Measurements from ENCODE around the gene EPB41. TPM values are rescaled to one million over a fixed set of nuclear protein-coding genes. Genes with fewer than 3 reads are reported as not detected.

The EPB41 gene
- 12.3 and 32.7 TPM in 2 replicates for total RNA-seq

GRCh38 chr1:28914228-28915030 lies at the start of gene EPB41:
Gene EPB41, plus strand, starts transcription at chr1:28914569. Its CDS starts 72,869 bp downstream, at chr1:28987438.

GRCh38 chr1:29123887-29124365 lies 209.6 kb downstream of the EPB41 start, which contains the start of gene TMEM200B:
Gene TMEM200B, minus strand, starts transcription at chr1:29123903. Its CDS starts 2,075 bp downstream, at chr1:29121828.

Other genes starting within 250 kb of the EPB41 start
- 5.5 and 12.8 TPM in 2 replicates for gene GMEB1, start 245.8 kb upstream of the EPB41 start, total RNA-seq
- gene YTHDF2, start 177.6 kb upstream of the EPB41 start, total RNA-seq, result 60.1 and 80.1 TPM in 2 replicates
- under 0.01 TPM in 1 of 2 replicates, not detected in the other for gene OPRD1, start 102.4 kb upstream of the EPB41 start, total RNA-seq
- gene TMEM200B, start 209.3 kb downstream of the EPB41 start, total RNA-seq, result 0.19 and 0.49 TPM in 2 replicates